Right renal pelvis (tissue), 4 donors: ENCODE measurements around the gene TTC7B. TPM values are rescaled to one million over a fixed set of nuclear protein-coding genes. Genes with fewer than 3 reads are reported as not detected.

Source experiments
- DNase-seq, 4 donors: peaks; one replicate each; pipeline ENCODE4 v3.0.0-alpha.2; 2013; ENCODE audit warnings: low read depth in 4 of 4, low spot score in 3 of 4, missing footprints in 1 of 4
- polyA plus RNA-seq, 4 donors: library from polyadenylated mRNA; unstranded; fragments of 120-200 nt; gene quantifications; one replicate each; pipeline ENCODE4 v1.2.1, GENCODE V29; 2013; ENCODE audit not compliant: insufficient read length in 4 of 4

The TTC7B gene
- polyA plus RNA-seq, 4 donors, result 45.5 to 56.3 (median 47.5) TPM

DNA sequence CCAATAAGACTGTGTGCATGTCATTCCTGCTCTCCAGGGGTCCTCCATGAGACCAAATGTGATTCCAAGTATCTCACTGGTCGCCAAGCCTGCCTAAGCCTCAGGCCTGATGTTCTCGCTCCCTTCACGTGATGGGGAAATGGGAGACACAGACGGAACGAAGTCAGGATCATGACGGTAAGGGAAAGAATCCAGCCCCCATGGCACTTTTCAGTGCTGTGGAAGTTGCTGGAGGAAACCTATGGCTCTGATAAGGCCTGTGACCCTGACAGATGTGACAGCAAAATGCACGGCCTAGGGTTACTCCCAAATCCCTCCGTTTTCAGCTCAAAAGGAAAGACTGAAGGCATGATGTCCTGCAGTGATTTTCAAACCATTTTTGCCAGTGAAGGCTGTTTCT lies 234.5 kb downstream of the TTC7B start:
- no peak for DNase-seq

DNA sequence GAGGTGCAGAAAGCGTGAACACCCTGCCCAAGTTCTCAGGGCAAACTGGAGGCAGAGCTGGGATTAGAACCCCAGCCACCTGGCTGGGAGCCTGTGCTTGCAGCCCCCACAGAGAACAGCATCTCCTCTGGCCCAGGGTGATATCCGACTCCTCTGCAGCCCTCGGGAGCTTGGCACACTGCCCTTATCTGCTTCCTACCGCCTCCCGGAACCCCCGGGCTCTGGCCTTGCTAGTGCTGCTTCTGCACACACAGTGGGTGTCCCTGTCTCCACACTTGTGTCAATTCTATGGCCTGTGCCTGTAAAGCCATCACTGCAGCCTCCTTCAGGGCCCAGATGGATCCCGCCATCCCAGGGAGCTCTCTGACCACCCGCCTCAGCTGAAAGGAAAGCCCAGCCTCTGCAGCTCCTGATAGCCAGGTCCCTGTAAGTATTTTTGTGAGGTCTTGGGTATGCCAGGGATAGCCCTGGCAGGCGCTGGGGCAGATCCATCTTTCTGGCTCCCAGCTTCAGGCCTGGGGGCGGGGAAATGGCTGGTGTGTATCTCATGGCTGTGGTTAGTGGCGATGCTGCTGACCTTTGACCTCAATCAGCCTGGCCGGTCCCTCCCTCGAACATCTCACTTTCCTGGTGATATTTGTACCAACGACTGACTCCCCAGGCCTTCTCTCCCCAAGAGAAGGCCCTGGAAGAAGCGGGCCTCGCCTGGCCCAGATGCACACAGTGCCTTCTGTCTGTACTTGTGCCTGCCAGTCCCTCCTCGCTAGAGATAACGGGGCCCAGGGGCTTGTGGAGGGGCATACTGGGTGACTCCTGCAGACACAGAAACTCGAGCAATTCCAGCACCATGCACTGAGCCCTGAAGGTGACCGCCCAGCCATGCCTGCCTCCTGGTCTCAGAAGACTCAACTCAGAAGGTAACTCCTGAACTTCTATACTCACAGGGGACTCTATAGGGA lies 235.6 kb downstream of the TTC7B start:
- DNase-seq, result no peak

DNA sequence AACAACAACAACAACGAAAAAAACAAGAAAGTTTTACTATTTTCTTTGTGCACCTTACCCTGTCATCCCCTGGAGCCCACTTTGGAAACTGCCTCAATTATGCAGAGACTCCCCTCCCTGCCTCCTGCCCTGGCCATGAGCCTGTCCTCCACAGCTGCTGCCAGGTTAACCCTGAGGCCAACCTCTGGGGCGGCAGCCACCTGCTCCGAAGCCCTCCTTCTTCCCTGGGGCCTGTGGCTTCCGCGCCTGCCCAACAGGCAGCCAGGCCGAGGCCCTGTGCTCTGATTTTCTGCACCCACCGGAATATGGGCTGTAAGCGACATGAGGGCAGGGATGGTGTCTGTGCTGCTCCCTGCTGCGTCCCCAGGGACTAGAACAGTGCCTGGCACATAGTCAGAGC lies 236.4 kb downstream of the TTC7B start:
- no peak for DNase-seq

- no peak for DNase-seq
Observed at GRCh38 chr14:90579088-90579487, 237.1 kb downstream of the TTC7B start.

GRCh38 chr14:90578283-90578985 lies 237.8 kb downstream of the TTC7B start:
- no peak for DNase-seq

DNA sequence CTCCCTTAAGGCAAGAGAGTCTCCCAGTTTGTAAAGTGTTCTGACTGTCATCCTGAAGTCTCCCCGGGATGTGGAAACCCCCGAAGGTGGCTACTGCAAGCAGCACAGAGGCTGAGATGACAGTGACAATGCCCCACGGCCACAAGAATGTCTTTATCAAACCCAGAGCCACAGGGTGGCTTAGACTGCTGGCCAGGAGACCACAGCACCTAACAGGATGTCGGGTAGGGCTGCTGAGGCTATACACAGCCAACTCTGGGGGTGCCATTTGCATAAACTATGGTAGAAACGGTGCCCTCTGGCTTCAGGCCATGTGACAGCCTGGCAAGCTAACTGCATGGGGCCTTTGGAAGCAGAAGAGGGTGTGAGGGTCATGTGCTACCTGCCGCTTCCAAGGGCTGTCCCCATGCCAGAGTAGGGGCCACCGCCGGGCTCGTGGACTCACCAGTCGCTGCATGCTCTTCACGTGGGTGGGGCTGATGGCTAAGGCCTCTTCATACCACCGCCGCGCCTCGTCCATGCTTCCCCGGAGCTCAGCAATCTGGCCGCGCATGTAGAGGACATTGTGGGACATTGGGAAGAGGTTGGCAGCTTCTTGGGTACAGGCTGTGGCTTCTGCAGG lies 238.5 kb downstream of the TTC7B start:
- DNase-seq, result no peak

- DNase-seq, result no peak
Observed at GRCh38 chr14:90576981-90577660, 239.1 kb downstream of the TTC7B start.

DNA sequence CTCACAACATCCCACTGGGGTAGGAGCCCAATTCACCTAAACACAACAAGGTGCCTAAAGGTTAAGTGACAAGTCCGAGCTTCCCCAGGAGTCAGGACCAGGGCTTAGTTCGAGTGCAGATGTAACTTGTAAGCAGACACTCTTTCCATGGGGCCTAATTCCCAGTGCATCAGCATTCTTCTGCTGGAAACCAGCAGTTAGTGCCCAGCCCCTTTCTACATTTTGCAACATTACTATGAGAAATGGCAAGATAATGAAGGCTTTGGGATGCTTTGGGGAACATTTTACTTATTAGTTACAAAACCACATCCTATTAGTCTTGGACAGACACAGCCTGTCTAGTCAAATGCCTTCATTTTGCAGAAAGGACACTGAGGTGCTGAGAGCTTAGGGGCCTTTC lies 239.6 kb downstream of the TTC7B start:
- no peak for DNase-seq

- DNase-seq, result no peak
Observed at GRCh38 chr14:90575781-90576180, 240.4 kb downstream of the TTC7B start.

- DNase-seq, result no peak
Observed at GRCh38 chr14:90575336-90575735, 240.9 kb downstream of the TTC7B start.

DNA sequence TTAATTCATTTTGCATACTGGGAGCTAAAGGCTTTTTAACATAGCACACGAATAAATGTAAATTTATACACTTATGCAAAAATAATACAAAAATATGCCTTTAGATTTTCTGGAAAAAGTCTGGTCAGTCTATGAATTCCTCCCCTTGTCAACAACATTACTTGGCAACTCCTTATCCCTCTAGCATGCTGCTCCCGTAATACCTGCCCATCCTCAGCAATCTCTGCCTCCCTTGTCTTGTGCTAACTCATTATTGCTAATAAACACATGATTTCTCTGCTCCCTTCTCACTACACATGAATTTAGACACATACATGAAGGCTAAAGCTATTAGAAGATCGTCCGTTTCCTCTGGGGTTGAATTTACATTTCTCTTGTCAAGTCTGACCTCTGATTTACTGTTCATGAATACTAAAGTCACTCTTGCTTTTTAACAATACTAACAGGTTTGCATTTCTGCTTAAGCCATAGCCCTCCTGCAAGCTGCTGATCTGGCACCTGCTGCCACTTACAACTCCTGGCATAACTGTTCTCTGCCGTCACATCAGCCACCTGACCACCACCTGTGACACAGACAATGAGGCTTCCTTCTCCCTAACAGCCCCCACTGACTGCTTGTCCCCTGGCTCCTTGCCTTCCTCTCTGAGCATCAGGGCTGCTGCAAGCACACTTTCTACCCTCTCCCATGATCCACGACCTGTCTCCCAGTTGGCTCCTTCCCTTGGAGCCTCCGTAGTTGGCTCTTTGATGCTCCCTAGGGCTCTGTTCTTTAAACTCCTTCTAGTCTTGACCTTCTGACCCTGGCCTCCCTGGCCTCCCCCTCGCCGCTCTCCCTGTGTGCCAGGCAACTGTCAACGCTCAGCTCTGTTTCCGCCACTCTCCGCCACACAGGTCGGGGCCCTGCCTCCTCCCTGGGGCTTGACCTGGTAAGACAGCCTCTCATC lies 241.8 kb downstream of the TTC7B start:
- no peak for DNase-seq

DNA sequence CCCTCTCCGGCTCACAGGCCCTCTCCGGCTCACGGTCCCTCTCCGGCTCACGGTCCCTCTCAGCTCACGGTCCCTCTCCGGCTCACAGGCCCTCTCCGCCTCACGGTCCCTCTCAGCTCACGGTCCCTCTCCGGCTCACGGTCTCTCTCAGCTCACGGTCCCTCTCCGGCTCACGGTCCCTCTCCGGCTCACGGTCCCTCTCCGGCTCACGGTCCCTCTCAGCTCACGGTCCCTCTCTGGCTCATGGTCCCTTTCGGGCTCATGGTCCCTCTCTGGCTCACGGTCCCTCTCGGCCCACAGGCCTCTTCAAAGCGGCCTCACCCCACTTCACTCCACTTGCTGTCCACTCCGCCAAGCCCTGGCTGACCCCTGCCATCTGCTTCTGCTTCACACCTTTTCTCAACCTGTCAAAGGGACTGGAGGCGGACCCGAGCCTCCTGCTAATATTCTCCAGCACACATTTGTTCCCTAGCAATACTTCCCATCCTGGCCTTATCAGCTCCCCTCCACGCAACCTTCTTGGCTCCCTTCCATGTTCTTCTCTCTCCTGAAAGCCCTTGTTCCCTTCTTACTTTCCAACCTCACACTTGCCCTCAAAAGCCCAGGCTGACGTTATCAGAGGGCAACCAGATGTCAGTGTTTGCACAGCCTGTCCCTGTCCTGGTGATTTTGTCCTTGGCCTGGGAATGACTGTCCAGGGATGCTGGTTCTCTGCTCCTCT lies 242.7 kb downstream of the TTC7B start:
- DNase-seq, result no peak

GRCh38 chr14:90572441-90573150 lies 243.6 kb downstream of the TTC7B start:
- DNase-seq, result no peak

DNA sequence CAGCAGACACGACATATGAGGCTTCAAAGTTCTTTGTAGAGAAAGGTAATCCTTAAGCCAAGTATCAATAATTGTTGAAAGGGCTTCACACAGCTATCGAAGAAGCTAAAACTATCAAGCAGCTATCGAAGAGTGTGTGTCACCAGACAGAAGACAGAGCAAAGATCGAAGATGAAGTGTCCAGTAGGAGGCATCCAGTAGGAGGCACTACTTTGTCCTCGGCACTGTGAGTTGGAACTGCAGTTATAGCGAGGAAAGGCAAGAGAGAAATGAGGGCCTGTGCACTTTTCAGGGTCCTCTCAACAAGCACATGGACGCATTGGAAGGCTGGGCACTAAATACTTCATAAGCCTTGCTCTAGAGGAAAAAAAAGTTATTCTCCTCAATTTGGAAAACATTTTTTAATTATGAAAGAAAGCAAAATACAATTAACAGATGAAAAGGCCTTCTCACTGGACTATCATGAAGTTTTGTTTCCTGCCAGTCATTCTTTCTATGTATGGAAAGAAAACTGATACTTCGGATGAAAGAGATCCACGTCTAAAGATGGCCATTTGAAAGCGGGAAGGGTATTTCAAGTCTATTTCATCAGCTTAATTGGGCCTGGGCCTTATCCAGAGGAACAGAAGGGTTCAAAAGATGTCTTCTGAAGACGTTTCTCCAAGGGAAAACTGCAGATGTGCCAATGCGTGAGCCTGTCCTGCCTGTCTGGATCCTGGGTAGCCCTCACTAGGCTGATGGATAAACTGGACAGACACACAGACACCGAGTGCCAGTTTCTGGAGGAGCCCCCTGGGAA lies 244.9 kb downstream of the TTC7B start:
- no peak for DNase-seq

DNA sequence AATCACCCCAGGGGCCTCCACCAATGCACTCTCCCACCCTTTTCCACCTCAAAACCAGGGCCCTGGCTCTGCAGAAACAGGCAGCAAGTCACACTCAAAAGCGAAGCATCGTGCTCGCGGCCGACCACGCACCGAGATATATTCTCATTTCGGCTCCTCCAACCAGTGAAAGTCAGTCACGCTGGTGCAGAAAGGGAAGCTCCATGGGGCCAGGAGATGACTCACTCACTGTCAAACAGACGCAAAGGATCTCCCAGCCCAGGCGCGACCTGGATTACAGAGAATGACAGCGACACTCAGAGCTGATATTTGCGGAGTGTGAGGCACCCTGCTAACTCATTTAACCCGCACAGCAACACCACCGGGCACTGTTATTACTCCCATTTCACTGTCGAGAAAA lies 245.8 kb downstream of the TTC7B start:
- no peak for DNase-seq

DNA sequence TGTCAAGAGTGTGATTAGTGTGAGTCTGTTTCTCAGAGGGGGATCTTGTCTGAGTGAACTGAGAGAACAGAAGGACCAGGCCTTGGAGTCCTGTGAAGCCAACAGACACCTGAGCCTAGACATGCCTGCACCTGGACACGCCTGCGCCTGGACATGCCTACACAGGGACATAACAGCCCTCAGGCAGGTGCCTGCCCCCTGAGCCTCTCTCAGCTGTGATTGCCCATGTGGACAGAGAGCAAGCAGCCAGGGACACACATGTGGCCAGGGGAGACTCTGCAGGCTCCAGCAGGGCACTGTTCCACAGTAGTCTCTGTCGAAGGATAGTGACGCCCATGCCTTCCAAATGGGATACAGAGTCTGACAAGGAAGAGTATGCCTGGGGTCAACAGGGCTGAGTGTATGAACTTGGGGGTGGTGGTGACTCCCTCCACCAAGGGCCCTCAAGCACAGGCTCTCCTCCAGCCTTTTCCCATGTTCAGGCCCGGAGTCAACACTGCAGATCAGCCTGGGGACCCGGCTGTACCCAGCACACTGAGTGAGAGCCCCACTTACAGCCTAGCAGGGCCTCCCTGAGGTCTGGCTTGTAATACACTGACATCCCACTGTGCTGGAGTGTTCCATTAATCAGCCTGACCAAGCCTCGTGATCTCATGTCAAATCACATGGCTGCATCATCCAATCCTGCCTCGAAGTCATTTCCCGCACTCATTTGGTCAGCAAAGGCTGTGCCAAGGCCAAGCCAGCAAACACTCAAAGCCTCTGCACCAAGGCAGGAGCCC lies 246.4 kb downstream of the TTC7B start:
- no peak for DNase-seq

DNA sequence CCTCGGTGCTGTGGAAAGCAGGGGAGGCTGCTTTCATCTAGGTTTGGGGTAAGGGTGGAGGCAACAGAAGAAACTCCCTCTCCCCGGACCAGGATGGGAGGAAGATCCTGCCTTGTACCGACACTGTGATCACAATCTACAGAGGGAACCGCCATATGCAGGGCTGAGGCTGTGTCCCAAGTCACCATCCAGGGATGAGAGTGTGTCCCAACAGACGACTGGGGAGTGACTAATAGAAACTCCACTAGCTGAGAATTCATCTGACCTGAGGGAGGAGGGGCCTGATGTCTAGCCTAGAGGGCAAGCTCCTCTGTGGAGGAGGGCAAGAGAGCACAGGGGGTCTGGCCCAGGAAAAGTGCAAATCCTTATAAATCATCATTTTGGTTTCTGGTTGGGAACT lies 247.0 kb downstream of the TTC7B start:
- DNase-seq, result no peak
